SJSA1 (cell line): ENCODE data around the gene RPAP3. TPM values are rescaled to one million over a fixed set of nuclear protein-coding genes. Genes with fewer than 3 reads are reported as not detected.
"Not testable (repeated sequence)": the region's sequence is repeated elsewhere in the genome, so short reads cannot be mapped to it uniquely, and the experiment has no call there.

Experiments
- DNase-seq, 2 experiments: peaks; one replicate each; pipeline ENCODE4 v3.0.0-alpha.2; 2015 to 2020; ENCODE audit warnings: low spot score in 2 of 2, low read depth in 1 of 2
- H3K27ac ChIP-seq: fragments of 250-450 bp; sonication (Bioruptor Pico); 2 replicates; pipeline ENCODE4 v1.5.1; 2020; ENCODE audit warnings: mild to moderate bottlenecking, moderate library complexity
- H3K27me3 ChIP-seq: fragments of 250-450 bp; sonication (Bioruptor Pico); replicated peaks from 2 replicates; pipeline ENCODE4 v1.5.1; 2020; ENCODE audit warnings: mild to moderate bottlenecking, moderate library complexity
- H3K36me3 ChIP-seq: fragments of 250-450 bp; sonication (Bioruptor Pico); 2 replicates; pipeline ENCODE4 v1.5.1; 2020; ENCODE audit warnings: mild to moderate bottlenecking
- H3K4me1 ChIP-seq: fragments of 250-450 bp; sonication (Bioruptor Pico); replicated peaks from 2 replicates; pipeline ENCODE4 v1.6.1; 2021; ENCODE audit warnings: mild to moderate bottlenecking
- H3K4me3 ChIP-seq: fragments of 250-450 bp; sonication (Bioruptor Pico); 2 replicates; pipeline ENCODE4 v1.5.1; 2020; ENCODE audit warnings: mild to moderate bottlenecking
- H3K9me3 ChIP-seq: fragments of 250-450 bp; sonication (Bioruptor Pico); replicated peaks from 2 replicates; pipeline ENCODE4 v1.5.1; 2020; ENCODE audit warnings: mild to moderate bottlenecking
- total RNA-seq: library from RNA; depleted of rRNA; stranded (reverse); fragments of >200 nt; shearing (Covaris generic); gene quantifications from 2 replicates; pipeline ENCODE4 v1.2.3, GENCODE V29; 2014

The RPAP3 gene
- total RNA-seq, 1 experiment from 2014 or later = 27.6 TPM

GRCh38 chr12:47707355-47707754 is 1.5 kb upstream of the RPAP3 start:
- Histone ChIP-seq H3K4me1 (peaks cover 8% of the 10 kb centered on the region), H3K36me3 (peaks cover 7% of the 10 kb centered on the region), H3K27ac (no peak overlapping the region), H3K4me3 (no peak overlapping the region), H3K9me3 (no peaks in the 10 kb centered on the region), H3K27me3 (no peaks in the 10 kb centered on the region)
- no peak for DNase-seq

DNA sequence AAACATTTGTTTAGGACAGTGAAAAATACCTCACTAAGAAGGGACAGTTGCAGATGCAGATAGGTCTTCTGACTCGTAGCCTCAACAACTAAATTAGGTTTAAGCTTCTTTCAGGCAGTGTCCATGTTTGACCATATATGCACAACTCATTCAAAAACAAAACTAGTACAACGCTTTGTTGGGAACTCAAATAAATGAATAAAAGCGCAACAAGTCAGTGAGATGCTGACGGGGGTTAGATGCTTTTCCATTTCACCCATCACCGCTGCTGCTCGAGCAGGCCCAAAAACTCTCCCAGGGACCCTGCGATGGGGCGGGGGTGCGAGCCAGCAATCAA is 633 bp downstream of the RPAP3 start:
- peak overlapping the region; percentile 91 for H3K4me3 ChIP-seq
- 0 out of 2 replicates have a peak overlapping the region, but pooled peaks have one; percentile 34 for H3K27ac ChIP-seq
- no peaks in the 10 kb centered on the region for H3K27me3 ChIP-seq
- peaks cover 8% of the 10 kb centered on the region for H3K4me1 ChIP-seq
- DNase-seq = peak in 1 of 2 experiments; percentile 38
- H3K36me3 ChIP-seq = peaks cover 16% of the 10 kb centered on the region
- no peaks in the 10 kb centered on the region for H3K9me3 ChIP-seq

- Histone ChIP-seq H3K4me3 (peak overlapping the region; percentile 91), H3K36me3 (peaks cover 19% of the 10 kb centered on the region), H3K4me1 (peaks cover 8% of the 10 kb centered on the region), H3K27me3 (no peaks in the 10 kb centered on the region), H3K27ac (no peak overlapping the region), H3K9me3 (no peaks in the 10 kb centered on the region)
- no peak for DNase-seq
Measured at GRCh38 chr12:47704719-47705118, 1.1 kb downstream of the RPAP3 start.

DNA sequence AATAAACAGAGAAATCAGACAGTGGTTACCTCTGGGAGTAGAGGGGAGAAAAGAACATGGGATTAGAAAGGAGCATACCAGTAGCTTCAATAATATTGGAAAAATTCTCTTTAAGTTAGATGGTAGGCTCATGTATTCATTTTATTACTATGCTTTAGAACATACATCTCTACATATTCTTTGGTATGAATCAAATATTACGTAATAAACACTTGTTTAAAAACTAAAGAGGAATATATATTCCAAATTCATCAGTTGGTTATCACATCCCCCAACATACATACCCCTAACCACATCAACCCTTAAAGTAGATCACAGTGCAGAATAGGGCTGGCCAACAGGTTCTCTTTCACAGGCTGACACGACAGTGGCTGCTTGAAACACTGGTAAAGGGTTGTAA is 5.6 kb downstream of the RPAP3 start:
- H3K9me3 ChIP-seq = no peaks in the 10 kb centered on the region
- no peaks in the 10 kb centered on the region for H3K27me3 ChIP-seq
- peaks cover 5% of the 10 kb centered on the region for H3K4me1 ChIP-seq
- no peak overlapping the region for H3K4me3 ChIP-seq
- no peak for DNase-seq
- peaks cover 45% of the 10 kb centered on the region for H3K36me3 ChIP-seq
- H3K27ac ChIP-seq = no peak overlapping the region

GRCh38 chr12:47698631-47699030 is 7.2 kb downstream of the RPAP3 start:
- Histone ChIP-seq H3K9me3 (no peaks in the 10 kb centered on the region), H3K27ac (no peak overlapping the region), H3K36me3 (peaks cover 49% of the 10 kb centered on the region), H3K4me3 (no peak overlapping the region), H3K27me3 (no peaks in the 10 kb centered on the region), H3K4me1 (no peaks in the 10 kb centered on the region)
- no peak for DNase-seq

GRCh38 chr12:47698055-47698454 is 7.8 kb downstream of the RPAP3 start:
- DNase-seq = no peak
- no peaks in the 10 kb centered on the region for H3K4me1 ChIP-seq
- H3K36me3 ChIP-seq = peaks cover 53% of the 10 kb centered on the region
- no peak overlapping the region for H3K4me3 ChIP-seq
- no peaks in the 10 kb centered on the region for H3K9me3 ChIP-seq
- H3K27me3 ChIP-seq = no peaks in the 10 kb centered on the region
- no peak overlapping the region for H3K27ac ChIP-seq

DNA sequence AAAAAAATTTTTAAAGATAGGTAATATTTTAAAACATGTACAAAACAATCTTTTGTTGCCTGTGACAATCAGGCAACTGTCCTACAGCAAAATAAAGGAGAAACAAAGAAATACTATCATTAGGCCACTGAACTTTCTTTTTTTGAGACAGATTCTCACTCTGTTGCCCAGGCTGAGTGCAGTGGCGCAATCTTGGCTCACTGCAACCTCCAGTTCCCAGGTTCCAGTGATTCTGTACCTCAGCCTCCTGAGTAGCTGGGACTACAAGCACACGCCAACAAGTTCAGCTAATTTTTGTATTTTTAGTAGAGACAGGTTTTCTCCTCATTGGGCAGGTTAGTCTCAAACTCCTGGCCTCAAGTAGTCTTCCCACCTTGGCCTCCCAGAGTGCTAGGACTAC is 16.6 kb downstream of the RPAP3 start:
- Histone ChIP-seq H3K27ac (no peak overlapping the region), H3K4me3 (no peak overlapping the region), H3K36me3 (peaks cover 39% of the 10 kb centered on the region), H3K4me1 (no peaks in the 10 kb centered on the region), H3K27me3 (no peaks in the 10 kb centered on the region), H3K9me3 (no peaks in the 10 kb centered on the region)
- DNase-seq = no peak

DNA sequence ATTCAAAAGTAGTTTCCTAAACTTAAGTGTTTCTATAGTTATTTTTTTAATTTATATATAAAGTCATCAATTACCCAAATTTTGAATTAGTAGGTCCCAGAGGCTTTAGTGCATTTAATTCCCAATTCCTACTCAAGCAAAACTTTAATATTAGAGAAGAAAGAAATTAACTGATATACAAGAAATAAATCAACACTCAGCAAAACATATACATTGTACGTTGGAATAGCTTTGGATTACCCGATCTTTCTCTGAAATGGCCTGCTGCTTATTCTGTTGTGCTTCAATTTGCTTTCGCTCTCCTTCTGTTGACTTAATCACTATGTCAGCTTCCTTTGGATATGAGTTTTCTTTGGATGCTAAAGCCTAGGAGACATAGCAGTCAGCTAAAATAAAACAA is 18.2 kb downstream of the RPAP3 start:
- Histone ChIP-seq H3K4me1 (no peaks in the 10 kb centered on the region), H3K27ac (no peak overlapping the region), H3K27me3 (no peaks in the 10 kb centered on the region), H3K9me3 (no peaks in the 10 kb centered on the region), H3K36me3 (peaks cover 33% of the 10 kb centered on the region), H3K4me3 (no peak overlapping the region)
- DNase-seq = no peak

DNA sequence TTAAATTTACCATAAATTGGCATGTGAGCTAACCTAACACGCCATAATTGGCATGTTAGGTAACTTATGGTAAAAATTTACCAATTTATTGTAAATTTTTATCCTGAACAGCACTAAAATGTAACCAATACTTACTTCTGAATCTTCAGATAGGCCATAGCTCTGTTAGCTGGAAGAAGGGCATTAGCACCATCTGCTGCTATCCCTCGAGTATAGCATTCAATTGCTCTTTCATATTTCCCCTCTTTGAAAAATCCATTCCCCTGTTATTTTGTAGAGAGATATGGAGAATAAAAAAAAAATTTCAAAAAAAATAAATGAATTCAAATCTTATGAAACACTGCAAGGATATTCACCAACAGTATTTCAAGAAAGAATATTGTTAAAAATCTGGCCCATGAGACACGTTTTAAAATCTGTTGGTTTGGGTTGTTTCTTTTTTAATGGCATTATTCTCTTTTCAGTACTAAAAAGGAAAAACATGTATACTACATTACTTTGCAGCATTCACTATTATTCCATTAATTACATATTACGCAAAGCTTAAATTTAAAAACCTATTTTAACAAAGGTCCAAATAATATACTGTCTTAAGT is 19.1 kb downstream of the RPAP3 start:
- Histone ChIP-seq H3K27me3 (no peaks in the 10 kb centered on the region), H3K36me3 (peaks cover 27% of the 10 kb centered on the region), H3K9me3 (no peaks in the 10 kb centered on the region), H3K4me1 (no peaks in the 10 kb centered on the region), H3K27ac (no peak overlapping the region), H3K4me3 (no peak overlapping the region)
- peak in 1 of 2 experiments; percentile 4 for DNase-seq

DNA sequence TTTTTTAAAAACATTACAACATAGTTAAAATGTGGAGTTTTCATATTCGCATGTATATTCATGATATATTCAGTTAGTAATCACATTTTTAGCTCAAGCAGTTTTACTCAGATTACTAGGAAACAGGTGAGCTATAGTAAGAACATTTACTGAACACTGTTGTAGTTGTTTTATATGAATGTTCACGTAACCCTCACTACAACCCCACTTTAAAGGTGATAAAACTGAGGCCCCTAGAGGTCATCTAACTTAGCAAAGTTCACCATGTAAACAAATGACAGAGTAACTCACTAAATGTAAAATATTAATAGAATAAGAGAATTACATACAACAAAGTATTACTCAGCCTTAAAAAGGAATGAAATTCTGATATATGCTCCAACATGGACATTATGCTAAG is 26.0 kb downstream of the RPAP3 start:
- Histone ChIP-seq H3K4me3 (no peak overlapping the region), H3K27ac (no peak overlapping the region), H3K27me3 (no peaks in the 10 kb centered on the region), H3K4me1 (no peaks in the 10 kb centered on the region), H3K9me3 (no peaks in the 10 kb centered on the region), H3K36me3 (peaks cover 32% of the 10 kb centered on the region)
- DNase-seq = no peak

DNA sequence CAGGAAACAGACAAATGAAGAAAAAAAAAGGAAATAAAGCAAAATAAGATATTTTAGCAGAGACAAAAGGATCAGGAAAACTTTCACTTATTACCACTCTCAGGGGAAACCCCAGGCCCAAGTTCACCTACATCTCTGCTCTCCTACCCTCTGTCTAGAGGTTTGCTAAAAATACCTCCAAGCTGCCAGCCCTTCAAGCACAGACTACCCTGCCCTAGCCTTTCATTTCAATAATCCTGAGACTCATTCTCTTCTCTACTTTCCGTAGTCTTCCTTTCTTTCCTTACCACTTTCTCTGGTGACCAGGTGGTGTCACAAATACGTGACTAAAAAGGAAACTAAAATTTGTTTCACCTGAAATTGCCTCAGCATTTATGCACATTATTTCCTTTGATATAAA is 33.8 kb downstream of the RPAP3 start:
- no peak overlapping the region for H3K4me3 ChIP-seq
- H3K36me3 ChIP-seq = peaks cover 32% of the 10 kb centered on the region
- H3K27ac ChIP-seq = no peak overlapping the region
- H3K4me1 ChIP-seq = no peaks in the 10 kb centered on the region
- no peaks in the 10 kb centered on the region for H3K27me3 ChIP-seq
- DNase-seq = no peak
- H3K9me3 ChIP-seq = no peaks in the 10 kb centered on the region

DNA sequence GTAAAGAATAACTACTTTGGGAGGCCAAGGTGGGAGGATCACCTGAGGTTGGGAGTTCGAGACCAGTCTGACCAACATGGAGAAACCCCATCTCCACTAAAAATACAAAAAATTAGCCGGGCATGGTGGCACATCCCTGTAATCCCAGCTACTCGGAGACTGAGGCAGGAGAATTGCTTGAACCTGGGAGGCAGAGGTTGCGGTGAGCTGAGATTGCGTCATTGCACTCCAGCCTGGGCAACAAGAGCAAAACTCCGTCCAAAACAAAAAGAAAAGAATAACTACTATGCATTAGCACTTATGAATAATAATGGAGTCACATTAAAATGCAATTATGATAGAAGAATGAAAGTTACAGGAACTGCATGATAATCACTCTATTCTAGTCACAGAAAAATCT is 37.9 kb downstream of the RPAP3 start:
- H3K36me3 ChIP-seq = peaks cover 41% of the 10 kb centered on the region

GRCh38 chr12:47652521-47653234 is 53.2 kb downstream of the RPAP3 start:
- H3K27me3 ChIP-seq = no peaks in the 10 kb centered on the region
- DNase-seq = no peak
- H3K27ac ChIP-seq = no peak overlapping the region
- H3K4me1 ChIP-seq = peaks cover 14% of the 10 kb centered on the region
- H3K4me3 ChIP-seq = no peak overlapping the region
- no peaks in the 10 kb centered on the region for H3K9me3 ChIP-seq
- H3K36me3 ChIP-seq = no peaks in the 10 kb centered on the region

More for the DNA sequence above, 37.9 kb downstream of the RPAP3 start:
- H3K27ac ChIP-seq, DNase-seq, H3K27me3 ChIP-seq, H3K4me3 ChIP-seq, H3K4me1 ChIP-seq, H3K9me3 ChIP-seq: not testable (repeated sequence)

- Histone ChIP-seq H3K36me3 (no peaks in the 10 kb centered on the region), H3K4me1 (peaks cover 14% of the 10 kb centered on the region), H3K27ac (no peak overlapping the region), H3K9me3 (no peaks in the 10 kb centered on the region), H3K27me3 (no peaks in the 10 kb centered on the region), H3K4me3 (no peak overlapping the region; the same call in 1 of the 2 replicates)
- DNase-seq = peak; percentile 45 to 49
Measured at GRCh38 chr12:47651368-47652254, 54.2 kb downstream of the RPAP3 start.
